SK-N-SH (cell line): ENCODE measurements around the gene MRPL43. TPM values are rescaled to one million over a fixed set of nuclear protein-coding genes. Genes with fewer than 3 reads are reported as not detected.

ENCODE experiments used
- CTCF ChIA-PET: fragments of 300-600, 350-600 bp; formaldehyde crosslinking; extraction: SDS; loops from one replicate; lab custom pipeline; 2021; lab: Yijun Ruan, JAX
- POLR2A ChIA-PET: fragments of 350-600 bp; sonication (Branson Sonifier 250); formaldehyde crosslinking; extraction: SDS; loops from one replicate; lab custom pipeline; 2020; ENCODE audit warnings: antibody characterized with exemption, inconsistent platforms; lab: Yijun Ruan, JAX
- DNase-seq: peaks from one replicate; pipeline ENCODE4 v3.0.0; 2012
- H2AFZ ChIP-seq: fragments of 200-600 bp; sonication (generic); 2 replicates; pipeline ENCODE4 v1.8.1; 2016; ENCODE audit warnings: antibody characterized with exemption, mild to moderate bottlenecking, low read depth
- H3F3A ChIP-seq: fragments of 200-600 bp; sonication (generic); replicated peaks from 2 replicates; pipeline ENCODE3; 2016; ENCODE audit warnings: antibody characterized with exemption, mild to moderate bottlenecking; ENCODE audit not compliant: insufficient read depth
- H3K27ac ChIP-seq, 2 experiments: fragments of 200-500 bp in 1 of 2; fragments of 200-600 bp in 1 of 2; sonication (Bioruptor generic) in 1 of 2; sonication (generic), shearing (Covaris generic) in 1 of 2; 2 replicates each; pipeline versions ENCODE4 v1.5.1 to v1.6.1; 2014 to 2016; ENCODE audit warnings: low read depth in 2 of 2, inconsistent platforms in 1 of 2, low read length in 1 of 2, mild to moderate bottlenecking in 1 of 2, mixed read lengths in 1 of 2
- H3K27me3 ChIP-seq: fragments of 200-600 bp; sonication (generic), shearing (Covaris generic); 2 replicates; pipeline ENCODE4 v1.6.1; 2016; ENCODE audit warnings: mixed run types; ENCODE audit not compliant: insufficient read depth
- H3K36me3 ChIP-seq, 2 experiments: fragments of 200-500 bp in 1 of 2; fragments of 200-600 bp in 1 of 2; sonication (Bioruptor generic) in 1 of 2; sonication (generic) in 1 of 2; replicated peaks in 1 of 2; 2 replicates each; pipeline versions ENCODE3 to v1.5.1; 2014 to 2016; ENCODE audit warnings: low read length in 1 of 2, mild to moderate bottlenecking in 1 of 2; ENCODE audit not compliant: insufficient read depth in 2 of 2, control insufficient read depth in 1 of 2
- H3K4me1 ChIP-seq, 2 experiments: fragments of 200-500 bp in 1 of 2; fragments of 200-600 bp in 1 of 2; sonication (Bioruptor generic) in 1 of 2; sonication (generic), shearing (Covaris generic) in 1 of 2; 2 replicates each; pipeline versions ENCODE4 v1.5.1 to v1.6.1; 2014 to 2016; ENCODE audit warnings: low read depth in 1 of 2, low read length in 1 of 2, mixed run types in 1 of 2; ENCODE audit not compliant: insufficient read depth in 2 of 2, control insufficient read depth in 1 of 2
- H3K4me2 ChIP-seq: fragments of 200-600 bp; sonication (generic), shearing (Covaris generic); 2 replicates; pipeline ENCODE4 v1.6.1; 2017; ENCODE audit warnings: mixed run types
- H3K4me3 ChIP-seq, 2 experiments: fragments of 200-500 bp in 1 of 2; fragments of 200-600 bp in 1 of 2; sonication (Bioruptor generic) in 1 of 2; sonication (generic), shearing (Covaris generic) in 1 of 2; 2 replicates each; pipeline versions ENCODE4 v1.5.1 to v1.8.1; 2014 to 2016; ENCODE audit warnings: low read depth in 2 of 2, inconsistent platforms in 1 of 2, low read length in 1 of 2, mild to moderate bottlenecking in 1 of 2, mixed read lengths in 1 of 2, moderate library complexity in 1 of 2
- H3K79me2 ChIP-seq: fragments of 200-600 bp; sonication (generic); 2 replicates; pipeline ENCODE4 v1.8.1; 2017; ENCODE audit warnings: mild to moderate bottlenecking; ENCODE audit not compliant: insufficient read depth
- H3K9ac ChIP-seq: fragments of 200-600 bp; sonication (generic); 2 replicates; pipeline ENCODE4 v1.6.1; 2017; ENCODE audit warnings: mixed run types
- H3K9me2 ChIP-seq: fragments of 200-600 bp; sonication (generic); 2 replicates; pipeline ENCODE4 v1.6.1; 2017; ENCODE audit warnings: mixed run types
- H3K9me3 ChIP-seq: fragments of 200-600 bp; sonication (generic); 2 replicates; pipeline ENCODE4 v1.6.1; 2017; ENCODE audit warnings: mixed run types, mild to moderate bottlenecking, moderate library complexity
- H4K20me1 ChIP-seq: fragments of 200-600 bp; sonication (generic); 2 replicates; pipeline ENCODE4 v1.6.1; 2017; ENCODE audit warnings: mild to moderate bottlenecking, mixed run types; ENCODE audit not compliant: insufficient read depth
- ELF1 ChIP-seq: IDR thresholded peaks from 2 replicates; pipeline ENCODE4 v1.4.0; 2012
- EP300 ChIP-seq, 2 experiments: IDR thresholded peaks; 2 replicates each; pipeline versions ENCODE4 v1.4.0 to v1.6.1; 2012; ENCODE audit warnings: borderline replicate concordance in 1 of 2, low read depth in 1 of 2, low read length in 1 of 2
- FOSL2 ChIP-seq: IDR thresholded peaks from 2 replicates; pipeline ENCODE4 v1.4.0; 2012; ENCODE audit warnings: low read depth, mild to moderate bottlenecking, moderate library complexity, borderline replicate concordance
- FOXJ3 ChIP-seq: sonication (generic); formaldehyde crosslinking; IDR thresholded peaks from 2 replicates; pipeline ENCODE4 v1.5.1; 2020; ENCODE audit warnings: mild to moderate bottlenecking, missing genetic modification reagents
- GABPA ChIP-seq: IDR thresholded peaks from 2 replicates; pipeline ENCODE4 v1.4.0; 2012; ENCODE audit warnings: low read depth, mild to moderate bottlenecking
- GATA2 ChIP-seq: sonication (generic); formaldehyde crosslinking; IDR thresholded peaks from 2 replicates; pipeline ENCODE4 v1.5.0; 2020; ENCODE audit warnings: mild to moderate bottlenecking, missing genetic modification reagents
- JUND ChIP-seq: IDR thresholded peaks from 2 replicates; pipeline ENCODE4 v1.4.0; 2012
- MXI1 ChIP-seq: IDR thresholded peaks from 2 replicates; pipeline ENCODE4 v1.6.1; 2012; ENCODE audit warnings: mild to moderate bottlenecking, low read depth, low read length, improper control_type of control experiment
- POLR2AphosphoS5 ChIP-seq: IDR thresholded peaks from 2 replicates; pipeline ENCODE4 v1.6.1; 2012; ENCODE audit warnings: low read depth, low read length
- RAD21 ChIP-seq: IDR thresholded peaks from 2 replicates; pipeline ENCODE4 v1.6.1; 2012; ENCODE audit warnings: mild to moderate bottlenecking, low read length
- RCOR1 ChIP-seq: fragments of 150-350 bp; IDR thresholded peaks from 2 replicates; pipeline ENCODE4 v1.6.1; 2017; ENCODE audit warnings: antibody characterized with exemption, low read length
- RXRA ChIP-seq: IDR thresholded peaks from 2 replicates; pipeline ENCODE4 v1.4.0; 2012; ENCODE audit warnings: low read depth, mild to moderate bottlenecking, borderline replicate concordance
- SIN3A ChIP-seq: IDR thresholded peaks from 2 replicates; pipeline ENCODE4 v1.6.1; 2012; ENCODE audit warnings: low read depth, mild to moderate bottlenecking, low read length, moderate library complexity, borderline replicate concordance
- SMC3 ChIP-seq: IDR thresholded peaks from 2 replicates; pipeline ENCODE4 v1.6.1; 2012; ENCODE audit warnings: low read depth, low read length, improper control_type of control experiment
- TAF1 ChIP-seq: IDR thresholded peaks from 2 replicates; pipeline ENCODE4 v1.6.1; 2012; ENCODE audit warnings: low read depth, mild to moderate bottlenecking, low read length, moderate library complexity, borderline replicate concordance
- TEAD4 ChIP-seq: IDR thresholded peaks from 2 replicates; pipeline ENCODE4 v1.4.0; 2012; ENCODE audit warnings: mild to moderate bottlenecking, borderline replicate concordance; ENCODE audit not compliant: insufficient read depth
- WGBS: methylation state at CpG from one replicate; pipeline ENCODE4 v1.1.6; 2017; ENCODE audit warnings: low lambda C conversion rate; 5-methylcytosine and 5-hydroxymethylcytosine counted together
- polyA plus RNA-seq, 3 experiments: library from polyadenylated mRNA; depleted of rRNA; stranded (reverse); fragments of >200 nt; gene quantifications; 2 replicates each; pipeline ENCODE4 v1.2.3, GENCODE V29; 2012
- TF ChIP-seq, protein P1 (sequence below): IDR thresholded peaks from 2 replicates; pipeline ENCODE4 v1.4.0; 2012; ENCODE audit warnings: low read depth
- TF ChIP-seq, protein P2 (sequence below): fragments of 200-600 bp; sonication (generic); IDR thresholded peaks from 2 replicates; pipeline ENCODE4 v1.6.1; 2017; ENCODE audit warnings: antibody characterized with exemption, mild to moderate bottlenecking, moderate library complexity
- TF ChIP-seq, protein P3 (sequence below): IDR thresholded peaks from 2 replicates; pipeline ENCODE4 v1.4.0; 2012; ENCODE audit warnings: low read depth, borderline replicate concordance
- TF ChIP-seq, protein P4 (sequence below): IDR thresholded peaks from 2 replicates; pipeline ENCODE4 v1.6.1; 2012; ENCODE audit warnings: mild to moderate bottlenecking, low read depth, low read length, moderate library complexity
- TF ChIP-seq, protein P5 (sequence below): fragments of 150-350 bp; IDR thresholded peaks from 2 replicates; pipeline ENCODE4 v1.6.1; 2016; ENCODE audit warnings: mild to moderate bottlenecking, low read depth, low read length

MRPL43 gene
- polyA plus RNA-seq, 1 of the 3 experiments (the other 2 are of a cell fraction) = 208 TPM

DNA sequence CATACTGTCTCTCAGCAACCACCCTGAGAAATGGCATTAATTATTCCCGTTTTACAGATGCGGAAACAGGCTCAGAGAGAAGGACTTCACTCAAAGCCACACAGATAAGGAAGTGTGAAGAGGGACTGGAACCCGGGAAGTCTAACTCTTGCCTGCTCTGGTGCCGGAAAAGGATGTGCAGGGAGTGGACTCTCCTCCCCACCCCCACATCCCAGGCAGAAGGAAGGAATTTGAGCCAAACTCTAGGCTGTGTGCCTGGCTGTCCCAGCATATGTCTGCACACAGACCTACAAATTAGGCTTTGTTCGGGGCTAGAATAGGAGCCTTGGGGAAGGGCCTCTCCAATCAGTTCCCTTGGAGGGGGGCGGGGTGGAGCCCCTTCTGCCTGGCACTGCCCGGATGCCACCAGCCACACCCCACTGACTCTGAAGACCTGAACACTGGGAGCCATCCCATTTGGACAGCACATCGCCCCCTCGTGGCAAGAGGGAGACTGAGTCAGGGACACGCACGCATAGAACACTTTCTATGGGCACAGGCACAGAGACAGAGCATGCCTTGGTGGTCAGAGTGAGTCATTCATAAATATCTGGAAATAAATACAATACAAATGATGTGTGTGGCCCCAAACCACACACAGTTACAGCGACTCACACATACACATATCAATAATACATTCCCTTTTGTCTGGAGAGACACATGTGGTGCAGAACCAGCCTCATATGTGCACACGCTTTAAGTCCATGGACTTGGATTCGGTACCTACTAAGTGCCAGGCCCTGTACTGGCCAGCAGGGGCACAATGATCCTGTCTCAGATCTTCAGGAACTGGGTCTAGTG, 25.4 kb upstream of the MRPL43 start:
- 28% methylated on average over 11 of the region's 14 CpGs for WGBS
- no peaks in the 10 kb centered on the region for H3K79me2 ChIP-seq
- 0 out of 2 replicates have a peak overlapping the region, but pooled peaks have one; percentile 16 for H3K9ac ChIP-seq
- H3F3A ChIP-seq = peaks cover 18% of the 10 kb centered on the region
- CTCF ChIA-PET = interaction anchor here (1.1 to 7.6 kb wide), 14 partner anchors 13 to 134 kb away, joined by 3 to 132 read pairs (median 5); partner anchors contain the start of genes LZTS2, PDZD7 and SFXN3
- DNase-seq = peak; percentile 91
- peak overlapping the region; percentile 18 to 76; a peak in 3 of 4 replicates for H3K27ac ChIP-seq
- H3K4me1 ChIP-seq = peaks cover 8 to 26% of the 10 kb centered on the region in 2 experiments; a peak in 3 of 4 replicates
- no peak overlapping the region for H3K4me3 ChIP-seq
- TF ChIP-seq FOSL2 = peak; percentile 58; the same call in 1 of the 2 replicates
- 0 out of 2 replicates have a peak, but pooled peaks have one; percentile 15 for TF ChIP-seq POLR2AphosphoS5
- 0 out of 2 replicates have a peak, but pooled peaks have one; percentile 6 for TF ChIP-seq TAF1
- TF ChIP-seq MXI1 = peak; percentile 74
- TF ChIP-seq, protein P1, sequence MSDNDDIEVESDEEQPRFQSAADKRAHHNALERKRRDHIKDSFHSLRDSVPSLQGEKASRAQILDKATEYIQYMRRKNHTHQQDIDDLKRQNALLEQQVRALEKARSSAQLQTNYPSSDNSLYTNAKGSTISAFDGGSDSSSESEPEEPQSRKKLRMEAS = peak; percentile 76
- TF ChIP-seq, protein P2, sequence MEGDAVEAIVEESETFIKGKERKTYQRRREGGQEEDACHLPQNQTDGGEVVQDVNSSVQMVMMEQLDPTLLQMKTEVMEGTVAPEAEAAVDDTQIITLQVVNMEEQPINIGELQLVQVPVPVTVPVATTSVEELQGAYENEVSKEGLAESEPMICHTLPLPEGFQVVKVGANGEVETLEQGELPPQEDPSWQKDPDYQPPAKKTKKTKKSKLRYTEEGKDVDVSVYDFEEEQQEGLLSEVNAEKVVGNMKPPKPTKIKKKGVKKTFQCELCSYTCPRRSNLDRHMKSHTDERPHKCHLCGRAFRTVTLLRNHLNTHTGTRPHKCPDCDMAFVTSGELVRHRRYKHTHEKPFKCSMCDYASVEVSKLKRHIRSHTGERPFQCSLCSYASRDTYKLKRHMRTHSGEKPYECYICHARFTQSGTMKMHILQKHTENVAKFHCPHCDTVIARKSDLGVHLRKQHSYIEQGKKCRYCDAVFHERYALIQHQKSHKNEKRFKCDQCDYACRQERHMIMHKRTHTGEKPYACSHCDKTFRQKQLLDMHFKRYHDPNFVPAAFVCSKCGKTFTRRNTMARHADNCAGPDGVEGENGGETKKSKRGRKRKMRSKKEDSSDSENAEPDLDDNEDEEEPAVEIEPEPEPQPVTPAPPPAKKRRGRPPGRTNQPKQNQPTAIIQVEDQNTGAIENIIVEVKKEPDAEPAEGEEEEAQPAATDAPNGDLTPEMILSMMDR = peak; percentile 97
- TF ChIP-seq RXRA = no peak
- peak; percentile 77 for TF ChIP-seq RAD21
- TF ChIP-seq FOXJ3 = peak; percentile 27; the same call in 1 of the 2 replicates
- peak; percentile 62; the same call in 1 of the 2 replicates for TF ChIP-seq RCOR1
- no peak for TF ChIP-seq GABPA
- TF ChIP-seq JUND = no peak; the same call in 1 of the 2 replicates
- TF ChIP-seq GATA2 (CRISPR knock-in tag) = no peak
- TF ChIP-seq EP300 (IDR thresholded peaks at IDR 0.05; ENCODE audit: borderline replicate concordance in 1 of 2, low read depth in 1 of 2, low read length in 1 of 2) = no peak
- TF ChIP-seq, protein P3, sequence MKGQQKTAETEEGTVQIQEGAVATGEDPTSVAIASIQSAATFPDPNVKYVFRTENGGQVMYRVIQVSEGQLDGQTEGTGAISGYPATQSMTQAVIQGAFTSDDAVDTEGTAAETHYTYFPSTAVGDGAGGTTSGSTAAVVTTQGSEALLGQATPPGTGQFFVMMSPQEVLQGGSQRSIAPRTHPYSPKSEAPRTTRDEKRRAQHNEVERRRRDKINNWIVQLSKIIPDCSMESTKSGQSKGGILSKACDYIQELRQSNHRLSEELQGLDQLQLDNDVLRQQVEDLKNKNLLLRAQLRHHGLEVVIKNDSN = no peak
- no peak for TF ChIP-seq TEAD4
- TF ChIP-seq, protein P4, sequence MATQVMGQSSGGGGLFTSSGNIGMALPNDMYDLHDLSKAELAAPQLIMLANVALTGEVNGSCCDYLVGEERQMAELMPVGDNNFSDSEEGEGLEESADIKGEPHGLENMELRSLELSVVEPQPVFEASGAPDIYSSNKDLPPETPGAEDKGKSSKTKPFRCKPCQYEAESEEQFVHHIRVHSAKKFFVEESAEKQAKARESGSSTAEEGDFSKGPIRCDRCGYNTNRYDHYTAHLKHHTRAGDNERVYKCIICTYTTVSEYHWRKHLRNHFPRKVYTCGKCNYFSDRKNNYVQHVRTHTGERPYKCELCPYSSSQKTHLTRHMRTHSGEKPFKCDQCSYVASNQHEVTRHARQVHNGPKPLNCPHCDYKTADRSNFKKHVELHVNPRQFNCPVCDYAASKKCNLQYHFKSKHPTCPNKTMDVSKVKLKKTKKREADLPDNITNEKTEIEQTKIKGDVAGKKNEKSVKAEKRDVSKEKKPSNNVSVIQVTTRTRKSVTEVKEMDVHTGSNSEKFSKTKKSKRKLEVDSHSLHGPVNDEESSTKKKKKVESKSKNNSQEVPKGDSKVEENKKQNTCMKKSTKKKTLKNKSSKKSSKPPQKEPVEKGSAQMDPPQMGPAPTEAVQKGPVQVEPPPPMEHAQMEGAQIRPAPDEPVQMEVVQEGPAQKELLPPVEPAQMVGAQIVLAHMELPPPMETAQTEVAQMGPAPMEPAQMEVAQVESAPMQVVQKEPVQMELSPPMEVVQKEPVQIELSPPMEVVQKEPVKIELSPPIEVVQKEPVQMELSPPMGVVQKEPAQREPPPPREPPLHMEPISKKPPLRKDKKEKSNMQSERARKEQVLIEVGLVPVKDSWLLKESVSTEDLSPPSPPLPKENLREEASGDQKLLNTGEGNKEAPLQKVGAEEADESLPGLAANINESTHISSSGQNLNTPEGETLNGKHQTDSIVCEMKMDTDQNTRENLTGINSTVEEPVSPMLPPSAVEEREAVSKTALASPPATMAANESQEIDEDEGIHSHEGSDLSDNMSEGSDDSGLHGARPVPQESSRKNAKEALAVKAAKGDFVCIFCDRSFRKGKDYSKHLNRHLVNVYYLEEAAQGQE = 0 out of 2 replicates have a peak, but pooled peaks have one; percentile 32
- peak; percentile 83 for TF ChIP-seq SMC3
- TF ChIP-seq, protein P5, sequence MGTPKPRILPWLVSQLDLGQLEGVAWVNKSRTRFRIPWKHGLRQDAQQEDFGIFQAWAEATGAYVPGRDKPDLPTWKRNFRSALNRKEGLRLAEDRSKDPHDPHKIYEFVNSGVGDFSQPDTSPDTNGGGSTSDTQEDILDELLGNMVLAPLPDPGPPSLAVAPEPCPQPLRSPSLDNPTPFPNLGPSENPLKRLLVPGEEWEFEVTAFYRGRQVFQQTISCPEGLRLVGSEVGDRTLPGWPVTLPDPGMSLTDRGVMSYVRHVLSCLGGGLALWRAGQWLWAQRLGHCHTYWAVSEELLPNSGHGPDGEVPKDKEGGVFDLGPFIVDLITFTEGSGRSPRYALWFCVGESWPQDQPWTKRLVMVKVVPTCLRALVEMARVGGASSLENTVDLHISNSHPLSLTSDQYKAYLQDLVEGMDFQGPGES = no peak
- TF ChIP-seq SIN3A = no peak
- TF ChIP-seq ELF1 = no peak
- peak overlapping the region; percentile 57; the same call in 1 of the 2 replicates for H2AFZ ChIP-seq
- no peaks in the 10 kb centered on the region for H3K9me3 ChIP-seq
- no peaks in the 10 kb centered on the region for H3K27me3 ChIP-seq
- peak overlapping the region; percentile 38 for H3K4me2 ChIP-seq
- H3K9me2 ChIP-seq = no peaks in the 10 kb centered on the region
- H3K36me3 ChIP-seq = peaks cover 0 to under 1% of the 10 kb centered on the region in 2 experiments
- no peaks in the 10 kb centered on the region for H4K20me1 ChIP-seq
- POLR2A ChIA-PET = interaction anchor here (1.3 kb wide), 1 partner anchor 30 kb away, joined by 4 read pairs; no protein-coding TSS in a partner anchor
